SK-N-SH (cell line): Measurements from ENCODE around the gene ATAD3B. TPM values are rescaled to one million over a fixed set of nuclear protein-coding genes. Genes with fewer than 3 reads are reported as not detected.

Source experiments
- CTCF ChIA-PET: fragments of 300-600, 350-600 bp; formaldehyde crosslinking; extraction: SDS; loops from one replicate; lab custom pipeline; 2021; lab: Yijun Ruan, JAX
- POLR2A ChIA-PET: fragments of 350-600 bp; sonication (Branson Sonifier 250); formaldehyde crosslinking; extraction: SDS; loops from one replicate; lab custom pipeline; 2020; ENCODE audit warnings: antibody characterized with exemption, inconsistent platforms; lab: Yijun Ruan, JAX
- DNase-seq: peaks from one replicate; pipeline ENCODE4 v3.0.0; 2012
- H2AFZ ChIP-seq: fragments of 200-600 bp; sonication (generic); 2 replicates; pipeline ENCODE4 v1.8.1; 2016; ENCODE audit warnings: antibody characterized with exemption, mild to moderate bottlenecking, low read depth
- H3F3A ChIP-seq: fragments of 200-600 bp; sonication (generic); replicated peaks from 2 replicates; pipeline ENCODE3; 2016; ENCODE audit warnings: antibody characterized with exemption, mild to moderate bottlenecking; ENCODE audit not compliant: insufficient read depth
- H3K27ac ChIP-seq, 2 experiments: fragments of 200-500 bp in 1 of 2; fragments of 200-600 bp in 1 of 2; sonication (Bioruptor generic) in 1 of 2; sonication (generic), shearing (Covaris generic) in 1 of 2; 2 replicates each; pipeline versions ENCODE4 v1.5.1 to v1.6.1; 2014 to 2016; ENCODE audit warnings: low read depth in 2 of 2, inconsistent platforms in 1 of 2, low read length in 1 of 2, mild to moderate bottlenecking in 1 of 2, mixed read lengths in 1 of 2
- H3K27me3 ChIP-seq: fragments of 200-600 bp; sonication (generic), shearing (Covaris generic); 2 replicates; pipeline ENCODE4 v1.6.1; 2016; ENCODE audit warnings: mixed run types; ENCODE audit not compliant: insufficient read depth
- H3K36me3 ChIP-seq, 2 experiments: fragments of 200-500 bp in 1 of 2; fragments of 200-600 bp in 1 of 2; sonication (Bioruptor generic) in 1 of 2; sonication (generic) in 1 of 2; replicated peaks in 1 of 2; 2 replicates each; pipeline versions ENCODE3 to v1.5.1; 2014 to 2016; ENCODE audit warnings: low read length in 1 of 2, mild to moderate bottlenecking in 1 of 2; ENCODE audit not compliant: insufficient read depth in 2 of 2, control insufficient read depth in 1 of 2
- H3K4me1 ChIP-seq, 2 experiments: fragments of 200-500 bp in 1 of 2; fragments of 200-600 bp in 1 of 2; sonication (Bioruptor generic) in 1 of 2; sonication (generic), shearing (Covaris generic) in 1 of 2; 2 replicates each; pipeline versions ENCODE4 v1.5.1 to v1.6.1; 2014 to 2016; ENCODE audit warnings: low read depth in 1 of 2, low read length in 1 of 2, mixed run types in 1 of 2; ENCODE audit not compliant: insufficient read depth in 2 of 2, control insufficient read depth in 1 of 2
- H3K4me2 ChIP-seq: fragments of 200-600 bp; sonication (generic), shearing (Covaris generic); 2 replicates; pipeline ENCODE4 v1.6.1; 2017; ENCODE audit warnings: mixed run types
- H3K4me3 ChIP-seq, 2 experiments: fragments of 200-500 bp in 1 of 2; fragments of 200-600 bp in 1 of 2; sonication (Bioruptor generic) in 1 of 2; sonication (generic), shearing (Covaris generic) in 1 of 2; 2 replicates each; pipeline versions ENCODE4 v1.5.1 to v1.8.1; 2014 to 2016; ENCODE audit warnings: low read depth in 2 of 2, inconsistent platforms in 1 of 2, low read length in 1 of 2, mild to moderate bottlenecking in 1 of 2, mixed read lengths in 1 of 2, moderate library complexity in 1 of 2
- H3K79me2 ChIP-seq: fragments of 200-600 bp; sonication (generic); 2 replicates; pipeline ENCODE4 v1.8.1; 2017; ENCODE audit warnings: mild to moderate bottlenecking; ENCODE audit not compliant: insufficient read depth
- H3K9ac ChIP-seq: fragments of 200-600 bp; sonication (generic); 2 replicates; pipeline ENCODE4 v1.6.1; 2017; ENCODE audit warnings: mixed run types
- H3K9me2 ChIP-seq: fragments of 200-600 bp; sonication (generic); 2 replicates; pipeline ENCODE4 v1.6.1; 2017; ENCODE audit warnings: mixed run types
- H3K9me3 ChIP-seq: fragments of 200-600 bp; sonication (generic); 2 replicates; pipeline ENCODE4 v1.6.1; 2017; ENCODE audit warnings: mixed run types, mild to moderate bottlenecking, moderate library complexity
- H4K20me1 ChIP-seq: fragments of 200-600 bp; sonication (generic); 2 replicates; pipeline ENCODE4 v1.6.1; 2017; ENCODE audit warnings: mild to moderate bottlenecking, mixed run types; ENCODE audit not compliant: insufficient read depth
- EP300 ChIP-seq, 2 experiments: IDR thresholded peaks; 2 replicates each; pipeline versions ENCODE4 v1.4.0 to v1.6.1; 2012; ENCODE audit warnings: borderline replicate concordance in 1 of 2, low read depth in 1 of 2, low read length in 1 of 2
- FOSL2 ChIP-seq: IDR thresholded peaks from 2 replicates; pipeline ENCODE4 v1.4.0; 2012; ENCODE audit warnings: low read depth, mild to moderate bottlenecking, moderate library complexity, borderline replicate concordance
- FOXJ3 ChIP-seq: sonication (generic); formaldehyde crosslinking; IDR thresholded peaks from 2 replicates; pipeline ENCODE4 v1.5.1; 2020; ENCODE audit warnings: mild to moderate bottlenecking, missing genetic modification reagents
- FOXM1 ChIP-seq: IDR thresholded peaks from 2 replicates; pipeline ENCODE4 v1.4.0; 2012; ENCODE audit warnings: low read depth, mild to moderate bottlenecking
- GATA2 ChIP-seq: sonication (generic); formaldehyde crosslinking; IDR thresholded peaks from 2 replicates; pipeline ENCODE4 v1.5.0; 2020; ENCODE audit warnings: mild to moderate bottlenecking, missing genetic modification reagents
- PBX3 ChIP-seq: IDR thresholded peaks from 2 replicates; pipeline ENCODE4; 2012
- RAD21 ChIP-seq: IDR thresholded peaks from 2 replicates; pipeline ENCODE4 v1.6.1; 2012; ENCODE audit warnings: mild to moderate bottlenecking, low read length
- RFX5 ChIP-seq: IDR thresholded peaks from 2 replicates; pipeline ENCODE4 v1.6.1; 2012; ENCODE audit warnings: mild to moderate bottlenecking, improper control_type of control experiment, low read length
- TEAD4 ChIP-seq: IDR thresholded peaks from 2 replicates; pipeline ENCODE4 v1.4.0; 2012; ENCODE audit warnings: mild to moderate bottlenecking, borderline replicate concordance; ENCODE audit not compliant: insufficient read depth
- USF1 ChIP-seq: IDR thresholded peaks from 2 replicates; pipeline ENCODE4 v1.4.0; 2012; ENCODE audit warnings: low read depth, borderline replicate concordance
- WGBS: methylation state at CpG from one replicate; pipeline ENCODE4 v1.1.6; 2017; ENCODE audit warnings: low lambda C conversion rate; 5-methylcytosine and 5-hydroxymethylcytosine counted together
- polyA plus RNA-seq, 3 experiments: library from polyadenylated mRNA; depleted of rRNA; stranded (reverse); fragments of >200 nt; gene quantifications; 2 replicates each; pipeline ENCODE4 v1.2.3, GENCODE V29; 2012
- TF ChIP-seq, protein P1 (sequence below): IDR thresholded peaks from 2 replicates; pipeline ENCODE4 v1.4.0; 2012; ENCODE audit warnings: low read depth, borderline replicate concordance
- TF ChIP-seq, protein P2 (sequence below): IDR thresholded peaks from 2 replicates; pipeline ENCODE4 v1.6.1; 2012; ENCODE audit warnings: mild to moderate bottlenecking, low read depth, low read length, moderate library complexity

ATAD3B gene
- polyA plus RNA-seq, 1 of the 3 experiments (the other 2 are of a cell fraction): 71.6 TPM

- Histone ChIP-seq H3F3A (peaks cover 5% of the 10 kb centered on the region), H3K4me3 (no peak overlapping the region), H3K79me2 (no peaks in the 10 kb centered on the region), H3K9me2 (no peaks in the 10 kb centered on the region), H3K4me2 (no peak overlapping the region), H3K9me3 (no peaks in the 10 kb centered on the region)
- CTCF ChIA-PET: no interaction called here
- no peak for TF ChIP-seq USF1
- TF ChIP-seq RAD21: no peak
- no peak for TF ChIP-seq PBX3
- TF ChIP-seq RFX5: no peak
- TF ChIP-seq FOXJ3: no peak
- no peak for TF ChIP-seq GATA2
- no peak for TF ChIP-seq TEAD4
- TF ChIP-seq FOXM1: no peak
- no peak for TF ChIP-seq EP300 (IDR thresholded peaks at IDR 0.05; ENCODE audit: borderline replicate concordance in 1 of 2, low read depth in 1 of 2, low read length in 1 of 2)
- no peak for TF ChIP-seq FOSL2
- TF ChIP-seq, protein P1, sequence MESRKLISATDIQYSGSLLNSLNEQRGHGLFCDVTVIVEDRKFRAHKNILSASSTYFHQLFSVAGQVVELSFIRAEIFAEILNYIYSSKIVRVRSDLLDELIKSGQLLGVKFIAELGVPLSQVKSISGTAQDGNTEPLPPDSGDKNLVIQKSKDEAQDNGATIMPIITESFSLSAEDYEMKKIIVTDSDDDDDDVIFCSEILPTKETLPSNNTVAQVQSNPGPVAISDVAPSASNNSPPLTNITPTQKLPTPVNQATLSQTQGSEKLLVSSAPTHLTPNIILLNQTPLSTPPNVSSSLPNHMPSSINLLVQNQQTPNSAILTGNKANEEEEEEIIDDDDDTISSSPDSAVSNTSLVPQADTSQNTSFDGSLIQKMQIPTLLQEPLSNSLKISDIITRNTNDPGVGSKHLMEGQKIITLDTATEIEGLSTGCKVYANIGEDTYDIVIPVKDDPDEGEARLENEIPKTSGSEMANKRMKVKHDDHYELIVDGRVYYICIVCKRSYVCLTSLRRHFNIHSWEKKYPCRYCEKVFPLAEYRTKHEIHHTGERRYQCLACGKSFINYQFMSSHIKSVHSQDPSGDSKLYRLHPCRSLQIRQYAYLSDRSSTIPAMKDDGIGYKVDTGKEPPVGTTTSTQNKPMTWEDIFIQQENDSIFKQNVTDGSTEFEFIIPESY: no peak
- TF ChIP-seq, protein P2, sequence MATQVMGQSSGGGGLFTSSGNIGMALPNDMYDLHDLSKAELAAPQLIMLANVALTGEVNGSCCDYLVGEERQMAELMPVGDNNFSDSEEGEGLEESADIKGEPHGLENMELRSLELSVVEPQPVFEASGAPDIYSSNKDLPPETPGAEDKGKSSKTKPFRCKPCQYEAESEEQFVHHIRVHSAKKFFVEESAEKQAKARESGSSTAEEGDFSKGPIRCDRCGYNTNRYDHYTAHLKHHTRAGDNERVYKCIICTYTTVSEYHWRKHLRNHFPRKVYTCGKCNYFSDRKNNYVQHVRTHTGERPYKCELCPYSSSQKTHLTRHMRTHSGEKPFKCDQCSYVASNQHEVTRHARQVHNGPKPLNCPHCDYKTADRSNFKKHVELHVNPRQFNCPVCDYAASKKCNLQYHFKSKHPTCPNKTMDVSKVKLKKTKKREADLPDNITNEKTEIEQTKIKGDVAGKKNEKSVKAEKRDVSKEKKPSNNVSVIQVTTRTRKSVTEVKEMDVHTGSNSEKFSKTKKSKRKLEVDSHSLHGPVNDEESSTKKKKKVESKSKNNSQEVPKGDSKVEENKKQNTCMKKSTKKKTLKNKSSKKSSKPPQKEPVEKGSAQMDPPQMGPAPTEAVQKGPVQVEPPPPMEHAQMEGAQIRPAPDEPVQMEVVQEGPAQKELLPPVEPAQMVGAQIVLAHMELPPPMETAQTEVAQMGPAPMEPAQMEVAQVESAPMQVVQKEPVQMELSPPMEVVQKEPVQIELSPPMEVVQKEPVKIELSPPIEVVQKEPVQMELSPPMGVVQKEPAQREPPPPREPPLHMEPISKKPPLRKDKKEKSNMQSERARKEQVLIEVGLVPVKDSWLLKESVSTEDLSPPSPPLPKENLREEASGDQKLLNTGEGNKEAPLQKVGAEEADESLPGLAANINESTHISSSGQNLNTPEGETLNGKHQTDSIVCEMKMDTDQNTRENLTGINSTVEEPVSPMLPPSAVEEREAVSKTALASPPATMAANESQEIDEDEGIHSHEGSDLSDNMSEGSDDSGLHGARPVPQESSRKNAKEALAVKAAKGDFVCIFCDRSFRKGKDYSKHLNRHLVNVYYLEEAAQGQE: no peak
- TF ChIP-seq, all 33 proteins: peak for 0
- H2AFZ ChIP-seq: no peak overlapping the region
- POLR2A ChIA-PET: no interaction called here
- H3K4me1 ChIP-seq: peaks cover 0 to 14% of the 10 kb centered on the region in 2 experiments; a peak in 1 of 4 replicates
- no peaks in the 10 kb centered on the region for H4K20me1 ChIP-seq
- 91% methylated on average over 4 of the region's 15 CpGs for WGBS
- H3K27ac ChIP-seq: no peak overlapping the region
- no peak overlapping the region for H3K9ac ChIP-seq
- peaks cover 5 to 26% of the 10 kb centered on the region in 2 experiments for H3K36me3 ChIP-seq
- no peaks in the 10 kb centered on the region for H3K27me3 ChIP-seq
- DNase-seq: no peak
These were observed 65.5 kb downstream of the ATAD3B start for GRCh38 chr1:1536938-1537546.
